Ramos (cell line): Measurements from ENCODE around the gene C1QL4.
"Not testable (repeated sequence)": the region's sequence is repeated elsewhere in the genome, so short reads cannot be mapped to it uniquely, and the experiment has no call there.

Experiments
- in situ Hi-C: fragments of 300-500 bp; cut with MboI; formaldehyde crosslinking; loops from one replicate; pipeline ENCODE4 v1.14.3; 2022; ENCODE audit warnings: low sequenced_read_pairs; ENCODE audit not compliant: unreplicated experiment

C1QL4 gene

DNA sequence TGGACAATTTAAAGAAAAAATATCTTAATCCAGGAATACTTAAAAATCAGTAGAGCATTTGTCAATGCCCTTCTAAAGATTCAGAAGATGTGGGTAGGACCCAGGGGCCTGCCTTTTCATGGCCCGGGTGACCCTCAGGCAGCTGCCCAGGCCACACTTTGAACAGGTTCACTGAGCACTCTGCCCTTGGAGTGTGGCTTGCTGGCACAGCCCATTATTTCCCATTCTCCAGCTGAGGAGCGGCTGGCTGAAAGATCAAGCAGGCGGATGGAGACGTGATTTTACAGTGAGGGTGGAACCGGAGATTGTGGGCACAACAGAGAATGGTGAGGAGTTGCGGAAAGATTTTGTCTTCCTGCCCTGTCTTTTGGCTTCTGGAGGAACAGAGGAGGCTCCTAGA lies 49.1 kb downstream of the C1QL4 start:
- in situ Hi-C loops, result loop anchor here (5.0 kb wide), 1 partner anchor 49 kb away; the partner anchor contains the start of gene C1QL4

DNA sequence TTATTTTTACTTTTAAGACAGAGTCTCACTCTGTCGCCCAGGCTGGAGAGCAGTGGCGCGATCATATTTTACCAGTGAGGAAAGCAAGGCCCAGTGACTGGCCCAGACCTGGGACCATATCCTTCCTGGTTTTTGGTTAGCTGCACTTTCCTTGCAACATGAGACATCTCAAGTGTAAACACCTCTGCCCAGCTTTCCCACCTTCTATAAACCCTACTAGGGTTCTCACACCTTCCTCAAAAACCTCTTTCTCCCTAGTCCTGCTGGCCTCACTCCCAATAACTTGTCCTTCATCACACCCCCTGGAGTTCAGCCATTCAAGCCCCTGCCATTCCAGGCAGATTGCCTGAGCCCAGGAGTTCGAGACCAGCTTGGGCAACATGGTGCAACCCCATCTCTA lies 52.3 kb downstream of the C1QL4 start:
- in situ Hi-C loops, result loop anchor here (5.0 kb wide), 1 partner anchor 53 kb away; the partner anchor contains the start of gene C1QL4

DNA sequence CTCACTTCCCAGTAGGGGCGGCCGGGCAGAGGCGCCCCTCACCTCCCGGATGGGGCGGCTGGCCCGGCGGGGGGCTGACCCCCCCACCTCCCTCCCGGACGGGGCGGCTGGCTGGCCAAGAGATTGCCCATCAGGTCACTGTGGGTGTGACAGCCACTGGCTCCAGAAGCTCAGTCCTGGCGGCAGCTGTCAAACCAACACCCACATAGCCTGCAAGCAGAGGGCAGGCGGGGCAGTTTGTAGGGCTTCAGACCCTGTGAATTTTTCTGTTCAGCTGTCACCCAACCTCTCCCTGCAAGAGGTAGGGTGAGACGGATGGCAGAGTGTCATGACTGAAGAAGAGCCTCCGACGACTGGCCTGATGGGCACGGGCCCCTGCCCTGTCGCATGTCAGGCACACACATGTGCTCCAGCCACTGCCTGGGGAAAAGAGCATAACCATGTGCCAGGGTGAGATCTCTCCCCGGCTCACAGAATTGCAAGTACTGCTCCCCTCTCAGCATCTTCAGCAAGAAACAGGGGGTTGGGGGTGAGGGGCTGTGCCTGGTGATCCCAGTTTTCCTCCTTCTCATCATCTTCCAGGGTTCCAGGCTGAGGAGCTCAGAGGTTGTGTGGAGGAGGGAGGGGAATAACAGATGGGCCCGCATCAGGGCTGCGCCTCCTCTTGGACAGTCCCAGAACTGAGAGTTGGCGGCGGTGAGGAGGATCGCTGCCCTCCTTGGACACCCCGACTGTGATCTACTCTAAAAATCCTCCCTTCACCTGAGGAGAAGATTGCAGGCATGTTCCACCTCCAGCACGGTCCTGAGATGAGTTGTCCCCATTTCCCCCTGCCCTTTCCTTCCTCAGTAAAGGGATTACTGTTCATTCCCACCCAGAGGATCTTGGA lies 53.2 kb downstream of the C1QL4 start:
- in situ Hi-C loops, result no loop called here

GRCh38 chr12:49282740-49283375 lies 54.1 kb downstream of the C1QL4 start:
- in situ Hi-C loops, result not testable (repeated sequence)
